Measurements from ENCODE around the gene SLC25A6. TPM values are rescaled to one million over a fixed set of nuclear protein-coding genes. Genes with fewer than 3 reads are reported as not detected.
"Not testable (repeated sequence)": the region's sequence is repeated elsewhere in the genome, so short reads cannot be mapped to it uniquely, and the experiment has no call there.

The SLC25A6 gene
- total RNA-seq, 2 donors from 2014 or later: 419 to 474 TPM

DNA sequence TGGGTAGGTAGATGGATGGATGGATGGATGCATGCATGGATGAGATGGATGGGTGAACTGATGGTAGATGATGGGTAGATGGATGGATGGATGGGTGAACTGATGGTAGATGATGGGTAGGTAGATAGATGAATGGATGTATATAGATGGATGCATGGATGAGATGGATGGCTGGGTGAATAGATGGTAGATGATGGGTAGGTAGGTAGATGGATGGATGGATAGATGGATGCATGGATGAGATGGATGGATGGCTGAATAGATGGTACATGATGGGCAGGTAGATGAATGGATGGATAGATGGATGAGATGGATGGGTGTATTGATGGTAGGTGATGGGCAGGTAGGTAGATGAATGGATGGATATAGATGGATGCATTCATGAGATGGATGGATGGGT is 15.1 kb upstream of the SLC25A6 start:
- intact Hi-C loops (cut with DNase I): no loop called here
- H3K9me3 ChIP-seq: no peaks in the 10 kb centered on the region
- no peaks in the 10 kb centered on the region for H3K27me3 ChIP-seq
- no peak overlapping the region for H3K27ac ChIP-seq
- H3K4me1 ChIP-seq: no peaks in the 10 kb centered on the region
- DNase-seq: no peak
- H3K36me3 ChIP-seq: no peaks in the 10 kb centered on the region
- TF ChIP-seq CTCF (IDR thresholded peaks at IDR 0.05): no peak
- H3K4me3 ChIP-seq: no peak overlapping the region
- H3K9ac ChIP-seq (ENCODE audit: low read depth in 2 of 2, low read length in 2 of 2): no peak overlapping the region

GRCh38 chrX:1405769-1406168 is 13.9 kb upstream of the SLC25A6 start:
- H3K9me3 ChIP-seq; H3K27ac ChIP-seq; H3K4me3 ChIP-seq; H3K36me3 ChIP-seq; DNase-seq; H3K27me3 ChIP-seq; H3K4me1 ChIP-seq; H3K9ac ChIP-seq (ENCODE audit: low read depth in 2 of 2, low read length in 2 of 2); intact Hi-C loops (cut with DNase I): not testable (repeated sequence)

DNA sequence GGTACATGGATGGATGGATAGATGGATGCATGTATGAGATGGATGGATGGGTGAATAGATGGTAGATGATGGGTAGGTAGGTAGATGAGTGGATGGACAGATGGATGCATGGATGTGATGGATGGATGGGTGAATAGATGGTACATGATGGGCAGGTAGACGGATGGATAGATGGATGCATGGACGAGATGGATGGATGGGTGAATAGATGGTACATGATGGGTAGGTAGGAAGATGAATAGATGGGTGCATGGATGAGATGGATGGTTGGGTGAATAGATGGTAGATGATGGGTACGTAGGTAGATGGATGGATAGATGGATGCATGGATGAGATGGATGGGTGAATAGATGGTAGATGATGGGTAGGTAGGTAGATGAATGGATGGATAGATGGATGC is 12.0 kb upstream of the SLC25A6 start:
- H3K4me3 ChIP-seq; H3K9ac ChIP-seq (ENCODE audit: low read depth in 2 of 2, low read length in 2 of 2); DNase-seq; H3K27me3 ChIP-seq; H3K4me1 ChIP-seq; intact Hi-C loops (cut with DNase I); H3K27ac ChIP-seq; H3K9me3 ChIP-seq; H3K36me3 ChIP-seq: not testable (repeated sequence)

DNA sequence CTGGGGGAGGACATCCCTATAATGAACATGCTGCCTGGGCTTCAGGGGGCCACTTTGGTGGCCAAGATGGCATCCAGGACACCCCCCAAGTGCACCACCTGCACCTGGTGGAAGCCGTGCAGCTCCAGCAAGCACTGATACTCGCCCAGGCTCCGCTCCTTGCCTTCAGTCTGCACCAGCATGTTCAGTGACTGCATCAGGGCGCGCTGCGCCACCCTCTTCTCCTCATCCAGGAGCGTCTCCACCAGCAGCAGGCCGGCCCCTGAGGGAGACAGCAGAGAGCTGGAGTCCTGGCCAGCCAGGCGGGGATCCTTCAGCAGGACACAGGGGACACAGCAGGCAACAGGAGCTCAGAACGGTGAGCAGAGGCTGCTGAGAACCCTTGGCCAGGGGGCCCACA is 11.3 kb upstream of the SLC25A6 start:
- no peak for DNase-seq
- TF ChIP-seq CTCF (IDR thresholded peaks at IDR 0.05): no peak

DNA sequence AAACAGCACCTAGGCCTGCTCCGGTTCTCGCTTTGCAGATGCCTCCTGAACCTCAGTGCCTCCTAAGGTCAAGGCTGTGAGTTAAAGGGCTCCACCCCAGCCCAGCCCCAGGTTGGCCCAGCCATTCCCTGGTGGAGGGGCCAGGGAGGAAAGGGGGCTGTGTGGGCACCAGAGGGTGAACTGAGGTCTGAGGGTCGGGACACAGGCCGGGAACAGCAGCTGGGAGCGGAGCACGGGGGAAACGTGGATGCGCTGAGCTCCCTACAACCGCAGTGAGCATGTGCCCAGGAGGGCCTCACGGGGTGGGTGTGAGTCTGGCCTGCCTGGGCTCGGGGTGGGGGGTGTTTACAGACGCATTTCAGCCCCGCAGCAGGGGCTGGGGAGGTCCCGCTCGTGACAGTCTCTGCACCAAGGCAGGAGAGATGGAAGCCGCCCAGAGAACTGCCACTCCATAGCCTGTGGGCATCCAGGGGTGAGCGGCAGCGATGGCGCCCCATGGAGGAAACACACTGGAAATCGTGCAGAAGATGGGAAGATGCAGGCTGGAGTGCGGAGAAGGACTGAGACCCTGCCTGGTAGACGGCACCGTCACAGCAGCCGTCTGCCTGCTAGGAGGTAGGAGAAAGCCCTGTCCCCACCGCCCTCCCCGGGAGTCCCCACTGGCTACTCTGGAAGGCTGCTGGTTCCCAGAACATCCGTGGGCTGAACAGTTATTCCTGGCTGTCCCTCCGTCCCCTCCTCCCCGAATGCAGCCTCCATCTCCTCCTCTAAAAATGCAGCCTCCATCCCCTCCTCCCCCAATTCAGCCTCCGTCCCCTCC is 9.9 kb upstream of the SLC25A6 start:
- DNase-seq: no peak
- H3K27ac ChIP-seq: no peak overlapping the region
- H3K4me3 ChIP-seq: no peak overlapping the region
- no peaks in the 10 kb centered on the region for H3K4me1 ChIP-seq
- H3K9me3 ChIP-seq: no peaks in the 10 kb centered on the region
- TF ChIP-seq CTCF (IDR thresholded peaks at IDR 0.05): no peak
- H3K9ac ChIP-seq (ENCODE audit: low read depth in 2 of 2, low read length in 2 of 2): no peak overlapping the region
- intact Hi-C loops (cut with DNase I): no loop called here
- H3K27me3 ChIP-seq: no peaks in the 10 kb centered on the region
- H3K36me3 ChIP-seq: no peaks in the 10 kb centered on the region

More for the DNA sequence above, 11.3 kb upstream of the SLC25A6 start:
- H3K36me3 ChIP-seq: no peaks in the 10 kb centered on the region
- H3K27ac ChIP-seq: no peak overlapping the region
- intact Hi-C loops (cut with DNase I): no loop called here
- H3K4me3 ChIP-seq: no peak overlapping the region
- no peaks in the 10 kb centered on the region for H3K4me1 ChIP-seq
- no peak overlapping the region for H3K9ac ChIP-seq (ENCODE audit: low read depth in 2 of 2, low read length in 2 of 2)
- no peaks in the 10 kb centered on the region for H3K9me3 ChIP-seq
- no peaks in the 10 kb centered on the region for H3K27me3 ChIP-seq

DNA sequence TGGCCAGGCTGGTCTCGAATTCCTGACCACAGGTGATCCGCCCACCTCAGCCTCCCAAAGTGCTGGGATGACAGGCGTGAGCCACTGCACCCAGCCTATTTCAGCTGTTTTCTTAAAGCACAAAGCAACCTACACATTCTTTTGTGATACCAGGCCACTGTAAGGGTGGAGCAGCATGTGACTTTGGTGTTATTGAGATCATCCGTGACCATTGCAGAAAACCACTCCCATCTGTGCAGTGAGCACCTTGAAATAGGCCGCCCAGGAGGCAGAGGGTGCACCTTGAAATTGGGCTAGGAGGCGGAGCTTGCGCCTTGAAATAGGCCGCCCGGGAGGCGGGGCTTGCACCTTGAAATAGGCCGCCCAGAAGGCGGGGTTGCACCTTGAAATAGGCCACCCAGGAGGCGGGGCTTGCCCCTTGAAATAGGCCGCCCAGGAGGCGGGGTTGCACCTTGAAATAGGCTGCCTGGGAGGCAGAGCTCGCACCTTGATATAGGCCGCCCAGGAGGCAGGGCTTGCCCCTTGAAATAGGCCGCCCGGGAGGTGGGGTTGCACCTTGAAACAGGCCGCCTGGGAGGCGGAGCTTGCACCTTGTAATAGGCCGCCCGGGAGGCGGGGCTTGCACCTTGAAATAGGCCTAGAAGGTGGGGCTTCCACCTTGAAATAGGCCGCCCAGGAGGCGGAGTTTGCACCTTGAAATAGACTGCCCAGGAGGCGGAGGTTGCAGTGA is 9.0 kb upstream of the SLC25A6 start:
- Histone ChIP-seq H3K9me3 (no peaks in the 10 kb centered on the region), H3K4me3 (no peak overlapping the region), H3K27ac (no peak overlapping the region), H3K4me1 (no peaks in the 10 kb centered on the region), H3K9ac (ENCODE audit: low read depth in 2 of 2, low read length in 2 of 2) (no peak overlapping the region), H3K36me3 (no peaks in the 10 kb centered on the region), H3K27me3 (no peaks in the 10 kb centered on the region)
- TF ChIP-seq CTCF (IDR thresholded peaks at IDR 0.05): no peak
- DNase-seq: no peak
- intact Hi-C loops (cut with DNase I): no loop called here
